GM10248 (cell line): Measurements from ENCODE around the gene NR1I2.

Source experiments
- CTCF ChIA-PET: fragments of 300-600 bp; sonication (Branson Sonifier 250); formaldehyde crosslinking; extraction: SDS; loops from one replicate; lab custom pipeline; 2021; ENCODE audit warnings: antibody characterized with exemption; lab: Yijun Ruan, JAX
- POLR2A ChIA-PET: fragments of 350-650 bp; sonication (Branson Sonifier 250); formaldehyde crosslinking; extraction: SDS; loops from one replicate; lab custom pipeline; 2020; ENCODE audit warnings: antibody characterized with exemption; lab: Yijun Ruan, JAX
- DNase-seq: peaks from one replicate; pipeline ENCODE4 v3.0.0; 2012; ENCODE audit errors: extremely low spot score
- TF ChIP-seq, protein P1 (sequence below): IDR thresholded peaks from 2 replicates; pipeline ENCODE4 v1.5.1; 2012; ENCODE audit warnings: mild to moderate bottlenecking, low read depth; ENCODE audit errors: extremely low read depth, missing control alignments, control extremely low read depth

NR1I2 gene

DNA sequence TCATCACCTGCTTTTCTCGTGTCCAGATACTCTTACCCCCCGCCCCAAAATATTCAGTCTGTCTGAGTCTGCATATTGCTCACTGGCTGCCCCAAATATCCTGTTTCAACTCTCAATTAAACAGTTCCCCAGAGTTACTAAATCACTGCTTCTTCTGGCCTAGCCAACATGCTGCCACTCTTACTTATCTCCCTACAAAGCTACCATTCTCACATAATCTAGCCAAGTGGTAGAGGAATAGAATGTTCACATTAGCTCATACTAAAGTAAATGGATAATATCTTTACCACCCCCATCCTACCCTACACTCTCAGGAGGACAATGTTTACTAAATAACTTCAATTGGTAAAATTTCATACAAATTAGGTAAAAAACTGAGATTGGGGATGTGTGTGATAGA, 77.8 kb downstream of the NR1I2 start:
- no peak for DNase-seq
- ChIA-PET CTCF (interaction anchor here (1.5 to 2.7 kb wide), 3 partner anchors 8 to 40 kb away, joined by 4 to 8 read pairs (median 6); no protein-coding TSS in a partner anchor), POLR2A (no interaction called here)
- TF ChIP-seq, protein P1, sequence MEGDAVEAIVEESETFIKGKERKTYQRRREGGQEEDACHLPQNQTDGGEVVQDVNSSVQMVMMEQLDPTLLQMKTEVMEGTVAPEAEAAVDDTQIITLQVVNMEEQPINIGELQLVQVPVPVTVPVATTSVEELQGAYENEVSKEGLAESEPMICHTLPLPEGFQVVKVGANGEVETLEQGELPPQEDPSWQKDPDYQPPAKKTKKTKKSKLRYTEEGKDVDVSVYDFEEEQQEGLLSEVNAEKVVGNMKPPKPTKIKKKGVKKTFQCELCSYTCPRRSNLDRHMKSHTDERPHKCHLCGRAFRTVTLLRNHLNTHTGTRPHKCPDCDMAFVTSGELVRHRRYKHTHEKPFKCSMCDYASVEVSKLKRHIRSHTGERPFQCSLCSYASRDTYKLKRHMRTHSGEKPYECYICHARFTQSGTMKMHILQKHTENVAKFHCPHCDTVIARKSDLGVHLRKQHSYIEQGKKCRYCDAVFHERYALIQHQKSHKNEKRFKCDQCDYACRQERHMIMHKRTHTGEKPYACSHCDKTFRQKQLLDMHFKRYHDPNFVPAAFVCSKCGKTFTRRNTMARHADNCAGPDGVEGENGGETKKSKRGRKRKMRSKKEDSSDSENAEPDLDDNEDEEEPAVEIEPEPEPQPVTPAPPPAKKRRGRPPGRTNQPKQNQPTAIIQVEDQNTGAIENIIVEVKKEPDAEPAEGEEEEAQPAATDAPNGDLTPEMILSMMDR: no peak

GRCh38 chr3:119861681-119862080, 79.8 kb downstream of the NR1I2 start:
- no peak for DNase-seq
- TF ChIP-seq, protein P1: no peak
- CTCF ChIA-PET: no interaction called here
- POLR2A ChIA-PET: no interaction called here

DNA sequence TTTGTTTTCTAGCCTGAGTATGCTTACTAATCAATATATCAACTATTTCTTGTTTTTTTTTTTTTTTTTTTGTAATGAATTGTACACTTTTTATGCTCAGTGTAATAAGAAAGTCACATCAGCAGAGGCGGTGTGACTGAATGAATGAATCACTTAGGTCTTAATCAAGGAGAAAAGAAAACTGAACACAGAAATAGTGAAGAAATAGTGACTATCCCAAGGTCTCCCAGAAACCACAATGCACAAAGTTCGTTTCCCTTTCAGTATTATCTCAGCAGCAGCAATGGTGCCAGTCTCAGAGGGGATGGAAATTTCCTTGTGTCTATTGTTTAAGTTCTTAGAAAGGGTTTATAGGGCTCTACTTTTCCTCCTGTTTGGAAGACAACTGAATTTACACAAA, 80.7 kb downstream of the NR1I2 start:
- DNase-seq: no peak
- ChIA-PET POLR2A (no interaction called here), CTCF (interaction anchor here (1.5 kb wide), 1 partner anchor 30 kb away, joined by 3 read pairs; no protein-coding TSS in a partner anchor)
- TF ChIP-seq, protein P1: no peak

GRCh38 chr3:119864476-119864875, 82.6 kb downstream of the NR1I2 start:
- ChIA-PET CTCF (interaction anchor here (1.2 to 1.5 kb wide), 2 partner anchors 28 to 44 kb away, joined by 3 read pairs; no protein-coding TSS in a partner anchor), POLR2A (no interaction called here)
- TF ChIP-seq, protein P1: no peak
- no peak for DNase-seq
